ENCODE measurements around the gene PLSCR4.
"Not testable (repeated sequence)": the region's sequence is repeated elsewhere in the genome, so short reads cannot be mapped to it uniquely, and the experiment has no call there.

The PLSCR4 gene

DNA sequence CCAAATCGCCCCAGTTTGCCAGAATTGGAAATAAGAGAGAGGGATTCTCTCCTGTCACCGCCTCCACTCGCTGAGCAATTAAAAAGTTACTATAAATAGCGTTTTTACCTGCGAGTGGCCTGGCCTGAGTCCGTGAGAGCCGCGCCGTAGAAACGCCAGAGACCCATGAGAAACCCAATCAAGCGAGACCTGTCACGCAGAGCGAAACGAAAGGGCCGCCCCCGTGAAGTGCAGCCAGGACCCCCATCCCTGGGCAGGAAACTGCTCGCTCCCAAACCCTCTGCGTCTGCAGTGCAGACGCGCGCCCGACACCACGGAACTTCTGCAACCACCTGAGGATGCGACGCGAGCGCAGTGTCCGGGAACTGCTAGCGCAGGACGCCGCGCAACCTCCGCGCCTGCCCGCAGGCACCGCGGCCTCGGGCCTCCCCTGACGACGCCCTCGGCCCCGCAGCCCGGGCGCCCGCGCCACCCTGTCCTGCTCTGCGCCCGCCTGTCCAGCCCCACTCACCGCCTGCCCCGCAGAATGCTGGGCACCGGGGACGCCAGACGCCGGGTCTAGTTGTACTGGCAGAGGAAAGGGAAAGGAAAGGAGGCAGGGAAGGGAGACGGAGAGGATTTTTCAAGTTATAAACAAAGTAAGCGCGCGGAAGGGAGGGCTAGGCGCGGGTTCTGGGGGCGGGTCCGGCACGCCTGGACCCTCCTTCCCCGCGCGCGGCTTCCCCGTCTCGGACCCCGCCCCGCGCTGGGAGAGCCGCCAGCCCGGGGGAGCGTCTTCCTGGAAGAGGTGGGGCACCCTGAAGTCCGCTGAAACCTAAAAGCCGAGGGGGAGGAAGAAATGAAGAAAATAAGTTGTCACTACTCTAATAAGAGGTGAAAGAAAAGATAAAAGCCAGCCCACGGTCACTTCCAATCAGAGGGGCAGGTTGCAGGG, at the start of gene PLSCR4:
PLSCR4 (minus strand) TSS at position 657 of the 934 bp plus-strand sequence. CDS start 29,034 bp downstream, outside the sequence.
- FAIRE-seq = no peak

GRCh38 chr3:146293401-146293800, 42.5 kb upstream of the PLSCR4 start:
- not testable (repeated sequence) for FAIRE-seq

DNA sequence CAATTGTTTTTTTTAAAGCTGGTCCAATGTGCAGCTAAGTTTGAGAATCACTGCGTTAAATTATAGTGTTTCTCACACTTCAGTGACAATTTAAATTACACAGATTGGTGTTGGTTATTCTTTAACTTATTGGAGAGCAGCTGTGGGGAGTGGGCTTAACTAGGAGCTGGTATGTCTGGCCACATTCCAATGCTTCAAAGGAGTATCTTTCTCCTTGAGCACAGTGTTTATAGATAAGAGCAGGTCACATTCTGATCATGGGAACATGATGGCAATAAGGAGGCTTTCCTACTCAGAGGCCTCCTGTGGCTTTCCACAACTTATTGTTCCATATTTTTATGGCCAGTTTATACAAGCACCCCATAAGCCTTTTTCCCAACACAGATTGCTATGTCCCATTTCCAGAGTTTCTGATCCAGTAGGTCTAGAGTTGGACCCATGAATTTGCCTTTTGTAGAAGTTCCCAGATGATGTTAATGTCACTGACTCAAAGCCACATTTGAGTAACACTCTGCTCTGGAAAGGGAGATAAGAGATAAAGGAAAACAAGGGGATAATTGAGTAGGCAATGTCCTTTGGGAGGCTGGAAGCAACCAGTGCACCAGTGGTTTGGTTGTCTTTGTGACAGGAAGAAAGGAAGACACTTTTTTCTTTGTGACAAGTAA, 33.0 kb upstream of the PLSCR4 start:
- no peak for FAIRE-seq

DNA sequence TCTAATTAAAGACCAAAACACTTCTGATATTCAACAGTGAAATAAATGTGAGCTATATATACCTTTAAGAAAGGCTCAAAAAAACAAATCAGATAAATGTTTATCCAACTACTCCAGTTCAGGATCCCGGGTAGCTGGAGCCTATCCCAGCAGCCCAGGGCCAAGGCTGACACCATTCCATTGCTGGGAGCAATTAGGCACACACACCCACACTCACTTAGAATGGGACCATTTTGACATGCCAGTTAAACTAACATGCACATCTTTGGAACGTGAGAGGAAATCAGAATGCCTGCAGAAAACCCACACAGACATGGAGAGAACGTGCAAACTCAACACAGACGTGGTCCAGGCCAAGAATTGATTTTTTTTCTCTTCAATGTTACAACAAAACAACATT, 30.0 kb upstream of the PLSCR4 start:
- FAIRE-seq = no peak

- no peak for FAIRE-seq
Observed at GRCh38 chr3:146279951-146280350, 29.0 kb upstream of the PLSCR4 start.

- FAIRE-seq = no peak
Observed at GRCh38 chr3:146279013-146279412, 28.1 kb upstream of the PLSCR4 start.

GRCh38 chr3:146277953-146278631, 27.2 kb upstream of the PLSCR4 start:
- no peak for FAIRE-seq

DNA sequence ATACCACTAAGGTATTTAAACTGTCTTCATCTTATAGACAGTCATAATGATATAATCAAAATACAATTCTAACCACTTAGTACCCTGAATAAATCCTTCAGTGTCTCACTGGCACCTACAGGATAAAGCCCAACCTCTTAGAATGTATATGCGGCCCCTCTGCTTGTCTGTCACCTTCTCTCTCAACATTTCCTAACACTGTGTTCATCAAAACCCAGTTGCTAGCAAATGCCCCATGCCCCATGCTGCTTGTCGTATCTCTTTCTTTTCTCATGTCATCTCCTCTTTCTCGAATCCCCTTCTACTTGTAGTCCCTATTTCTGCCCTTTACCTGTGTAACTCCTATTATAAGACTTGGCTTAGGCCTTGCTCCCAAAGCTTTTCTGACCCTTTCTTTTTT, 24.6 kb upstream of the PLSCR4 start:
- FAIRE-seq = no peak

DNA sequence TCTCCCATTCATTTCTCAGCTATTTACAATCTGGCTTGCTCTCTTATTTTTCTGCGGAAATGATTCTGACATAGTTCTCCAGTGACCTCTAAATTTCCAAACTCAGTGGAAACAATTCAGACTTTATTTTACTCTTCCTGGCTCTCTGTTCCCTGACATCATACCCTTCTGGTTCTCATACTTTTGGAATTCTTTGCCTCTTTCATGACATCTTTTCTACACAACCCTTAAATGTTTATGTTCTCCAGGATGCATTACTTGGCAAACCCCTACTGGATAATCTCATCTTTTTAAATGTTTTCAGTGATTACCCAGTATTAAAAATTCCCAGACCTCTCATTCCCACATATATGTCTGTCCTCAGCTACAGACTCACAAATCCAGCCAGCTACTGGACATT, 23.9 kb upstream of the PLSCR4 start:
- FAIRE-seq = no peak

DNA sequence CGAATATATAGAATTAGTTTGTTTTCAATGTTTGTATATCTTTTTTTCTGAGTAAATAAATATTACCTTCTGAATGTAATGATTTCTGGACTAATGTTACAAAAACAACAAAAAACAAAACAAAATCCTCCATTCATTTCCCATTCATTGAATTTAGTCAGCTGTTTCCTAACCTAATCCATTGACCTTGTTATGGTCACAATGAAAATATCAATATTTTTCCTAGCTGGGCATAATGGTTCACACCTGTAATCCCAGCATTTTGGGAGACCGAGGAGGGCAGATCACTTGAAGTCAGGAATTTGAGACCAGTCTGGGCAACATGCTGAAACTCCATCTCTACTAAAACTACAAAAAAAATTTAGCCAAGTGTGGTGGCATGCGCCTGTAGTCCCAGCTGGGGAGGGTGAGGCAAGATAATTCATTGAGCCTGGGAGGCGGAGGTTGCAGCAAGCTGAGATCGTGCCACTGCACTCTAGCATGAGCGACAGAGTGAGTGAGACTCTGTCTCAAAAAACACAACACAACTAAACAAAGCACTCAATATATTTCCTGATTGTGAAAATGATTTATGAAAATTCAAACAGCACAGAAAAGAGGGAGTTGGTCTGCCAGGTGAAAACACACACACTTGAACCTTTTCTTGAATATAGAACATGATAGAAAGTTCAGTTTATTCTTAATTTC, 23.0 kb upstream of the PLSCR4 start:
- FAIRE-seq = no peak

DNA sequence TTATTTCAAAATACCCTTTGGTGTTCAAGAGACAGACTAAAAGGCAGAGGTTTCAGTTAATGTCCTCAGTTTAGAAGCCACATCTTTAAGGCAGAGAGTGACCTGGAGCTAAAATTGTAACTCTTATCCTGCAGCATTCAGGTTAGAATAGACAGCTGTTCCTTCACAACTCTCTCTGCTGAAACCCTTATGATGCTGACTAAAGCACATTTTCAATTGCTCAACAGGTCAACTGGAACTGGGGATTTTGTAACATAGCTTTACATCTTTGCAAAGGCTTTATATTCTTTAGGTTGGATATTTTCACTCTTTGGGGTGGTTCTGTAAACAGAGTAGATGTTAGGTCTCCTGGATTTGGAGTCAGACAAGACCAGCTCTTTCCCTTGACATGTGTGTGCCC, 20.3 kb upstream of the PLSCR4 start:
- no peak for FAIRE-seq

DNA sequence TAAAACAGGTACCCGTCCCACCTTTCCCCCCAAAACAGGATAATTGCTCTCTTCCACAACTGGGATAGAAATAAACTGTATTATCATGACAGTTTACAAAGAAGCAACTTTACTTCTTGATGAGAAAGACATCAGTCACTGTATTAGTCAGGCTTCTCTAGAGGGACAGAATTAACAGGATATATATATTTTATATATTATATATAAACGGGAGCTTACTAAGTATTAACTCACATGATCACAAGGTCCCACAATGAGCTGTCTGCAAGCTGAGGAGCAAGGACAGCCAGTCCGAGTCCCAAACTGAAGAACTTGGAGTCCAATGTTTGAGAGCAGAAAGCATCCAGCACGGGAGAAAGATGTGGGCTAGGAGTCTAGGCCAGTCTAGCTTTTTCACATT, 18.4 kb upstream of the PLSCR4 start:
- FAIRE-seq = no peak

- FAIRE-seq = no peak
Observed at GRCh38 chr3:146268535-146269219, 17.8 kb upstream of the PLSCR4 start.

DNA sequence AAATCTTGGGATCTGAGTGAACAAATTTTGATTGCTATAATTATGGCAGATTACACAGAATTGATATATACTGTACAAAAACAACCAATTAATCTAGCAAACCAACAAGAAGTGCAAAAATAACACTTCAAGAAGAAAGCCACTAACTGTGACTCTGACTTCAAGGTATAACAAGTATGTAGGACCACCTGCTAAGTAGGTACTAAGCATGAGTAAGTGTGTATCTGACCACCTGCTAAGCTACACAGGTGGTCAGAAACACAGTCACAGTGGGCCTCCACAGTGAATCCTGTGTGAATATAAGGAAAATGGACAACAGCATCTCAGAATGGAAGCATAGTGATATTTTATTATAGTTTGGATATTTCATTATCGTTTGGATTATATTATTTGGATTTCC, 14.8 kb upstream of the PLSCR4 start:
- no peak for FAIRE-seq

GRCh38 chr3:146262371-146263110, 11.6 kb upstream of the PLSCR4 start:
- no peak for FAIRE-seq

GRCh38 chr3:146259880-146260589, 9.1 kb upstream of the PLSCR4 start:
- no peak for FAIRE-seq

- FAIRE-seq = no peak
Observed at GRCh38 chr3:146256851-146257486, 6.1 kb upstream of the PLSCR4 start.

- FAIRE-seq = not testable (repeated sequence)
Observed at GRCh38 chr3:146252445-146252844, 1.5 kb upstream of the PLSCR4 start.

- no peak for FAIRE-seq
Observed at GRCh38 chr3:146249921-146250320, 984 bp downstream of the PLSCR4 start.

DNA sequence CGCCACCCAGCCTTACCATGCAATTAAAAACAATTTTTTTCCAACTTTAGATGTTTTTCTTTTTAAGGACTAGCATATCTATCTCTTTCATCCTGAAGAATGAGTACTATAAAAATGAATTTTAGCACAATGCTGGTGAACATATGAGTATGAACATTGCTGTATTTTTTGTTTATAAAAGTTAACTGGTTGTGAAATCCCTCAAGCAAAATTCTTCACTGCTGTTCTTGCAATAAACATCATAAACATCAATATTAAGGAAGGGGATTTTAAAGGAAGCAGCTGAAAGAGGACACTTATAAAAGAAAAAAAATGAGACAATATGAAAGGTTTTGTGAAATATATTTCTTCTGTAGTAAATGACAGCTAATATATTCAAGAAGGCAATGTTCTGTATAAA, 3.0 kb downstream of the PLSCR4 start:
- no peak for FAIRE-seq

Measured in TTC549 (cell line).